HG03066 (cell line): ENCODE results near the gene NAIF1.
"Not testable (repeated sequence)": the region's sequence is repeated elsewhere in the genome, so short reads cannot be mapped to it uniquely, and the experiment has no call there.

Experiments used
- ATAC-seq: cut with Tn5 transposase; IDR thresholded peaks from one replicate; pipeline ENCODE4 v1.9.1; 2021; ENCODE audit warnings: low read depth; ENCODE audit not compliant: unreplicated experiment

The NAIF1 gene

GRCh38 chr9:128066713-128067644 is at the start of gene NAIF1:
Gene NAIF1, minus strand, starts transcription at chr9:128067320. Its CDS starts 219 bp downstream, at chr9:128067101.
- ATAC-seq: peak; percentile 53

- ATAC-seq: no peak
These were observed 49.3 kb upstream of the NAIF1 start for GRCh38 chr9:128116104-128117083.

GRCh38 chr9:128115187-128116103 is 48.3 kb upstream of the NAIF1 start:
- no peak for ATAC-seq

GRCh38 chr9:128114326-128115186 is 47.4 kb upstream of the NAIF1 start:
- ATAC-seq: no peak

GRCh38 chr9:128113526-128114325 is 46.6 kb upstream of the NAIF1 start:
- no peak for ATAC-seq

GRCh38 chr9:128111726-128112125 is 44.6 kb upstream of the NAIF1 start:
- ATAC-seq: not testable (repeated sequence)

- no peak for ATAC-seq
These were observed 42.1 kb upstream of the NAIF1 start for GRCh38 chr9:128109050-128109709.

- no peak for ATAC-seq
These were observed 41.3 kb upstream of the NAIF1 start for GRCh38 chr9:128108269-128109049.

GRCh38 chr9:128107468-128108268 is 40.5 kb upstream of the NAIF1 start:
- ATAC-seq: no peak

- no peak for ATAC-seq
These were observed 39.9 kb upstream of the NAIF1 start for GRCh38 chr9:128106940-128107467.

GRCh38 chr9:128106181-128106939 is 39.2 kb upstream of the NAIF1 start:
- no peak for ATAC-seq

GRCh38 chr9:128105538-128106175 is 38.5 kb upstream of the NAIF1 start:
- ATAC-seq: no peak

- no peak for ATAC-seq
These were observed 37.1 kb upstream of the NAIF1 start for GRCh38 chr9:128104171-128104618.

GRCh38 chr9:128103589-128103962 is 36.5 kb upstream of the NAIF1 start:
- ATAC-seq: no peak
